ENCODE results near the gene MSL1. TPM values are rescaled to one million over a fixed set of nuclear protein-coding genes. Genes with fewer than 3 reads are reported as not detected.

The MSL1 gene
- total and polyA plus RNA-seq, 2 of the 13 experiments (the other 11 are each of a cell fraction or from before 2014, with no cell fraction given) = 63.8 to 88.5 TPM

DNA sequence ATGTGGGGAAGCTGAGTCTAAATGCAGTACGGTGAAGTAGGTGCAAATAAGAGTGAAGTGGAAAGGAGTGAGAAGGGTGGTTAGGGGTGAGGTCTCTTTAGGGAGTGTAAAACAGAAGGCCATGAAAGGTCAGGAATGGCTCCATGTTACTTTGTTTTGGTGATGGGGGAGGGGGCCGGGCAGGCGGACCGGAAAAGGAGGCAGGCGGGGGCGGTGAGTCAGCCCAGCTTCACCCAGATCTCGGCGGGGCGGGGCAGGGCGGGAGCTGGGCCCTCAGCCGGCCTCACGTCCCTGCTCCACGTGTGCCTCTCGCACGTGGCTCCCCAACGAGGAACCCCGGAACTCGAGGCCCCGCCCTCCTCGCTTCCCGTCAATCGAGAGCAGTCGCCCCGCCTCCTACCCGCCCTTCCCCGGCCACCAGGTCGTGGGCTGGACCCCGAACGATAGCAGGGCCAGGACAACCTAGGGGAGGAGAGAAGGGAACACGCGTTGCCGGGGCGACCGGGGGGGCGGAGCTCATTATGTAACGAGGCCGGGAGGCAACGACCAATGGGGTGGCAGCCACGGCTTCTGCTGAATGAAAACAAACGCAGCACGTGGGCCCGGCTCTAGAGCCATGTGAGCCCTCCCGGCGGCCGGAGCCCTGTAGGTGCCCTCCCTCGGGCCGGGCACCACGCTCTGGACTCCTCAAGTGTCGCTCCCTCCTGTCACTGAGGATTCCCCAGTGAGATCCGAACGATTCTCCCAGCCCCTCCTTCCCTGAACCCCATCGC lies 22.7 kb upstream of the MSL1 start (continued):
- TF ChIP-seq, protein P1, sequence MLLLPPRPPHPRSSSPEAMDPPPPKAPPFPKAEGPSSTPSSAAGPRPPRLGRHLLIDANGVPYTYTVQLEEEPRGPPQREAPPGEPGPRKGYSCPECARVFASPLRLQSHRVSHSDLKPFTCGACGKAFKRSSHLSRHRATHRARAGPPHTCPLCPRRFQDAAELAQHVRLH (CRISPR knock-in tag; IDR thresholded peaks at IDR 0.05; ENCODE audit: borderline replicate concordance, low read depth) = peak; percentile 98
- peak; percentile 98 for TF ChIP-seq ZNF749 (CRISPR knock-in tag; IDR thresholded peaks at IDR 0.05; ENCODE audit: borderline replicate concordance)
- no peak; the same call in 1 of the 2 replicates for TF ChIP-seq ZNF367 (CRISPR knock-in tag; IDR thresholded peaks at IDR 0.05; ENCODE audit: borderline replicate concordance)
- peak; percentile 97 for TF ChIP-seq ZBTB20 (CRISPR knock-in tag; IDR thresholded peaks at IDR 0.05; ENCODE audit: borderline replicate concordance, low read depth)
- TF ChIP-seq, protein P2, sequence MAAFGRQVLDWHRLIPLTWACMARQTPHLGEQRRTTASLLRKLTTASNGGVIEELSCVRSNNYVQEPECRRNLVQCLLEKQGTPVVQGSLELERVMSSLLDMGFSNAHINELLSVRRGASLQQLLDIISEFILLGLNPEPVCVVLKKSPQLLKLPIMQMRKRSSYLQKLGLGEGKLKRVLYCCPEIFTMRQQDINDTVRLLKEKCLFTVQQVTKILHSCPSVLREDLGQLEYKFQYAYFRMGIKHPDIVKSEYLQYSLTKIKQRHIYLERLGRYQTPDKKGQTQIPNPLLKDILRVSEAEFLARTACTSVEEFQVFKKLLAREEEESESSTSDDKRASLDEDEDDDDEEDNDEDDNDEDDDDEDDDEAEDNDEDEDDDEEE (CRISPR knock-in tag; IDR thresholded peaks at IDR 0.05) = peak; percentile 98
- peak; percentile 77 for TF ChIP-seq NR2C2 (CRISPR knock-in tag; IDR thresholded peaks at IDR 0.05; ENCODE audit: borderline replicate concordance)
- TF ChIP-seq, protein P3, sequence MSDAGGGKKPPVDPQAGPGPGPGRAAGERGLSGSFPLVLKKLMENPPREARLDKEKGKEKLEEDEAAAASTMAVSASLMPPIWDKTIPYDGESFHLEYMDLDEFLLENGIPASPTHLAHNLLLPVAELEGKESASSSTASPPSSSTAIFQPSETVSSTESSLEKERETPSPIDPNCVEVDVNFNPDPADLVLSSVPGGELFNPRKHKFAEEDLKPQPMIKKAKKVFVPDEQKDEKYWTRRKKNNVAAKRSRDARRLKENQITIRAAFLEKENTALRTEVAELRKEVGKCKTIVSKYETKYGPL (CRISPR knock-in tag; IDR thresholded peaks at IDR 0.05) = peak; percentile 97
- 0 out of 2 replicates have a peak, but pooled peaks have one; percentile 16 for TF ChIP-seq RBAK (CRISPR knock-in tag; IDR thresholded peaks at IDR 0.05)
- TF ChIP-seq ZNF263 (CRISPR knock-in tag; IDR thresholded peaks at IDR 0.05) = peak; percentile 59; the same call in 1 of the 2 replicates
- TF ChIP-seq RAD21 (CRISPR knock-in tag; IDR thresholded peaks at IDR 0.05) = no peak; the same call in none of the 2 replicates
- TF ChIP-seq BRCA1 (CRISPR knock-in tag; IDR thresholded peaks at IDR 0.05) = peak; percentile 44; the same call in 1 of the 2 replicates
- TF ChIP-seq PRMT3 (CRISPR knock-in tag; IDR thresholded peaks at IDR 0.05; ENCODE audit: borderline replicate concordance, low read depth) = peak; percentile 96
- TF ChIP-seq, protein P4, sequence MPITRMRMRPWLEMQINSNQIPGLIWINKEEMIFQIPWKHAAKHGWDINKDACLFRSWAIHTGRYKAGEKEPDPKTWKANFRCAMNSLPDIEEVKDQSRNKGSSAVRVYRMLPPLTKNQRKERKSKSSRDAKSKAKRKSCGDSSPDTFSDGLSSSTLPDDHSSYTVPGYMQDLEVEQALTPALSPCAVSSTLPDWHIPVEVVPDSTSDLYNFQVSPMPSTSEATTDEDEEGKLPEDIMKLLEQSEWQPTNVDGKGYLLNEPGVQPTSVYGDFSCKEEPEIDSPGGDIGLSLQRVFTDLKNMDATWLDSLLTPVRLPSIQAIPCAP (CRISPR knock-in tag; IDR thresholded peaks at IDR 0.05; ENCODE audit: low read depth) = peak; percentile 95; the same call in 1 of the 2 replicates
- TF ChIP-seq, protein P5, sequence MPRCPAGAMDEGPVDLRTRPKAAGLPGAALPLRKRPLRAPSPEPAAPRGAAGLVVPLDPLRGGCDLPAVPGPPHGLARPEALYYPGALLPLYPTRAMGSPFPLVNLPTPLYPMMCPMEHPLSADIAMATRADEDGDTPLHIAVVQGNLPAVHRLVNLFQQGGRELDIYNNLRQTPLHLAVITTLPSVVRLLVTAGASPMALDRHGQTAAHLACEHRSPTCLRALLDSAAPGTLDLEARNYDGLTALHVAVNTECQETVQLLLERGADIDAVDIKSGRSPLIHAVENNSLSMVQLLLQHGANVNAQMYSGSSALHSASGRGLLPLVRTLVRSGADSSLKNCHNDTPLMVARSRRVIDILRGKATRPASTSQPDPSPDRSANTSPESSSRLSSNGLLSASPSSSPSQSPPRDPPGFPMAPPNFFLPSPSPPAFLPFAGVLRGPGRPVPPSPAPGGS (CRISPR knock-in tag; IDR thresholded peaks at IDR 0.05) = peak; percentile 94; the same call in 1 of the 2 replicates
- TF ChIP-seq SOX5 (CRISPR knock-in tag; IDR thresholded peaks at IDR 0.05; ENCODE audit: borderline replicate concordance) = peak; percentile 97
- TF ChIP-seq ZNF878 (CRISPR knock-in tag; IDR thresholded peaks at IDR 0.05) = peak; percentile 99
- TF ChIP-seq REXO4 (CRISPR knock-in tag; IDR thresholded peaks at IDR 0.05; ENCODE audit: borderline replicate concordance) = no peak
- TF ChIP-seq, protein P6, sequence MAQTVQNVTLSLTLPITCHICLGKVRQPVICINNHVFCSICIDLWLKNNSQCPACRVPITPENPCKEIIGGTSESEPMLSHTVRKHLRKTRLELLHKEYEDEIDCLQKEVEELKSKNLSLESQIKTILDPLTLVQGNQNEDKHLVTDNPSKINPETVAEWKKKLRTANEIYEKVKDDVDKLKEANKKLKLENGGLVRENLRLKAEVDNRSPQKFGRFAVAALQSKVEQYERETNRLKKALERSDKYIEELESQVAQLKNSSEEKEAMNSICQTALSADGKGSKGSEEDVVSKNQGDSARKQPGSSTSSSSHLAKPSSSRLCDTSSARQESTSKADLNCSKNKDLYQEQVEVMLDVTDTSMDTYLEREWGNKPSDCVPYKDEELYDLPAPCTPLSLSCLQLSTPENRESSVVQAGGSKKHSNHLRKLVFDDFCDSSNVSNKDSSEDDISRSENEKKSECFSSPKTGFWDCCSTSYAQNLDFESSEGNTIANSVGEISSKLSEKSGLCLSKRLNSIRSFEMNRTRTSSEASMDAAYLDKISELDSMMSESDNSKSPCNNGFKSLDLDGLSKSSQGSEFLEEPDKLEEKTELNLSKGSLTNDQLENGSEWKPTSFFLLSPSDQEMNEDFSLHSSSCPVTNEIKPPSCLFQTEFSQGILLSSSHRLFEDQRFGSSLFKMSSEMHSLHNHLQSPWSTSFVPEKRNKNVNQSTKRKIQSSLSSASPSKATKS (CRISPR knock-in tag; IDR thresholded peaks at IDR 0.05) = peak; percentile 32; the same call in 1 of the 2 replicates
- TF ChIP-seq IKZF1 (IDR thresholded peaks at IDR 0.05) = no peak
- peak; percentile 64; the same call in 1 of the 2 replicates for TF ChIP-seq PHF20 (CRISPR knock-in tag; IDR thresholded peaks at IDR 0.05)
- peak; percentile 88 for TF ChIP-seq PPARG (CRISPR knock-in tag; conservative IDR thresholded peaks at IDR 0.05)
- TF ChIP-seq ZNF292 (CRISPR knock-in tag; IDR thresholded peaks at IDR 0.05; ENCODE audit: borderline replicate concordance, low read depth) = peak; percentile 57; the same call in 1 of the 2 replicates
- peak; percentile 69; the same call in 1 of the 2 replicates for TF ChIP-seq ARNT (IDR thresholded peaks at IDR 0.05)
